Measurements from ENCODE around the gene ACSM3.

The ACSM3 gene

GRCh38 chr16:20767577-20767976, 3.8 kb downstream of the ACSM3 start:
- H2BK5ac ChIP-seq (ENCODE audit: low read length), result no peak overlapping the region
- peaks cover 0 to 1% of the 10 kb centered on the region in 2 donors for H3K4me1 ChIP-seq (ENCODE audit: control insufficient read depth in 2 of 2, insufficient read depth in 1 of 2, low read depth in 1 of 2, low read length in 2 of 2)
- H2BK12ac ChIP-seq (ENCODE audit: low read length), result no peak overlapping the region
- no peaks in the 10 kb centered on the region for H3K27me3 ChIP-seq (ENCODE audit: control insufficient read depth in 3 of 3, insufficient read depth in 3 of 3, low read depth in 1 of 3, low read length in 3 of 3)
- H3K9ac ChIP-seq (ENCODE audit: low read depth, low read length, poor library complexity), result no peak overlapping the region
- H3K27ac ChIP-seq (replicated peaks; ENCODE audit: low read length), result no peak overlapping the region
- H3K4me3 ChIP-seq (ENCODE audit: low read length in 2 of 2), result no peak overlapping the region
- no peak overlapping the region for H2BK120ac ChIP-seq (ENCODE audit: low read depth, low read length)
- H2AFZ ChIP-seq (ENCODE audit: low read length), result no peak overlapping the region
- H3K23ac ChIP-seq (ENCODE audit: low read depth, low read length, poor library complexity), result no peak overlapping the region
- H3K4ac ChIP-seq (ENCODE audit: low read length), result no peak overlapping the region
- no peak overlapping the region for H3K4me2 ChIP-seq (ENCODE audit: insufficient read depth, low read length, poor library complexity, severe bottlenecking)
- no peak overlapping the region for H4K91ac ChIP-seq (ENCODE audit: low read depth, low read length, poor library complexity)
- peaks cover 2% of the 10 kb centered on the region for H3K79me1 ChIP-seq (ENCODE audit: low read depth, low read length)
- H3K9me3 ChIP-seq (replicated peaks in 1 of 2; ENCODE audit: control insufficient read depth in 2 of 2, insufficient read depth in 1 of 2, low read depth in 1 of 2, low read length in 2 of 2), result peaks cover 0 to 8% of the 10 kb centered on the region in 2 donors
- no peaks in the 10 kb centered on the region for H3K36me3 ChIP-seq (replicated peaks in 1 of 2; ENCODE audit: control insufficient read depth in 2 of 2, insufficient read depth in 2 of 2, low read length in 2 of 2)
- H2BK15ac ChIP-seq (ENCODE audit: low read length), result no peak overlapping the region
- H4K8ac ChIP-seq (ENCODE audit: low read depth, low read length), result no peak overlapping the region
- no peak overlapping the region for H2AK5ac ChIP-seq (ENCODE audit: low read depth, low read length)
- H3K18ac ChIP-seq (ENCODE audit: low read length), result no peak overlapping the region
- DNase-seq (ENCODE audit: low spot score), result no peak
- H3K14ac ChIP-seq (ENCODE audit: low read length), result no peak overlapping the region

- Histone ChIP-seq H3K23ac (ENCODE audit: low read depth, low read length, poor library complexity) (no peak overlapping the region), H4K8ac (ENCODE audit: low read depth, low read length) (no peak overlapping the region), H2AK5ac (ENCODE audit: low read depth, low read length) (no peak overlapping the region), H3K4me2 (ENCODE audit: insufficient read depth, low read length, poor library complexity, severe bottlenecking) (no peak overlapping the region), H3K4me1 (ENCODE audit: control insufficient read depth in 2 of 2, insufficient read depth in 1 of 2, low read depth in 1 of 2, low read length in 2 of 2) (peaks cover 0 to 1% of the 10 kb centered on the region in 2 donors), H3K14ac (ENCODE audit: low read length) (no peak overlapping the region), H2AFZ (ENCODE audit: low read length) (no peak overlapping the region), H3K9me3 (replicated peaks in 1 of 2; ENCODE audit: control insufficient read depth in 2 of 2, insufficient read depth in 1 of 2, low read depth in 1 of 2, low read length in 2 of 2) (peaks cover 0 to 3% of the 10 kb centered on the region in 2 donors), H3K27ac (replicated peaks; ENCODE audit: low read length) (no peak overlapping the region), H2BK120ac (ENCODE audit: low read depth, low read length) (no peak overlapping the region), H3K9ac (ENCODE audit: low read depth, low read length, poor library complexity) (no peak overlapping the region), H3K18ac (ENCODE audit: low read length) (no peak overlapping the region), H3K79me1 (ENCODE audit: low read depth, low read length) (peaks cover 2% of the 10 kb centered on the region), H2BK5ac (ENCODE audit: low read length) (no peak overlapping the region), H3K36me3 (replicated peaks in 1 of 2; ENCODE audit: control insufficient read depth in 2 of 2, insufficient read depth in 2 of 2, low read length in 2 of 2) (no peaks in the 10 kb centered on the region), H3K4me3 (ENCODE audit: low read length in 2 of 2) (no peak overlapping the region), H4K91ac (ENCODE audit: low read depth, low read length, poor library complexity) (no peak overlapping the region), H3K27me3 (ENCODE audit: control insufficient read depth in 3 of 3, insufficient read depth in 3 of 3, low read depth in 1 of 3, low read length in 3 of 3) (no peaks in the 10 kb centered on the region), H2BK12ac (ENCODE audit: low read length) (no peak overlapping the region), H3K4ac (ENCODE audit: low read length) (no peak overlapping the region), H2BK15ac (ENCODE audit: low read length) (no peak overlapping the region)
- no peak for DNase-seq (ENCODE audit: low spot score)
- WGBS, 2 donors (ENCODE audit: extremely low coverage in 2 of 2, insufficient read length in 2 of 2, insufficient replicate concordance in 1 of 2), result no CpG with 5 or more reads among the region's 1 CpG
Measured at GRCh38 chr16:20768121-20768520, 4.3 kb downstream of the ACSM3 start.

- Histone ChIP-seq H2AFZ (ENCODE audit: low read length) (no peak overlapping the region), H3K27ac (replicated peaks; ENCODE audit: low read length) (no peak overlapping the region), H3K4me2 (ENCODE audit: insufficient read depth, low read length, poor library complexity, severe bottlenecking) (no peak overlapping the region), H2BK15ac (ENCODE audit: low read length) (no peak overlapping the region), H3K79me1 (ENCODE audit: low read depth, low read length) (no peaks in the 10 kb centered on the region), H3K36me3 (replicated peaks in 1 of 2; ENCODE audit: control insufficient read depth in 2 of 2, insufficient read depth in 2 of 2, low read length in 2 of 2) (no peaks in the 10 kb centered on the region), H3K14ac (ENCODE audit: low read length) (no peak overlapping the region), H3K23ac (ENCODE audit: low read depth, low read length, poor library complexity) (no peak overlapping the region), H2AK5ac (ENCODE audit: low read depth, low read length) (no peak overlapping the region), H3K27me3 (ENCODE audit: control insufficient read depth in 3 of 3, insufficient read depth in 3 of 3, low read depth in 1 of 3, low read length in 3 of 3) (no peaks in the 10 kb centered on the region), H3K18ac (ENCODE audit: low read length) (no peak overlapping the region), H3K4ac (ENCODE audit: low read length) (no peak overlapping the region), H3K4me1 (ENCODE audit: control insufficient read depth in 2 of 2, insufficient read depth in 1 of 2, low read depth in 1 of 2, low read length in 2 of 2) (no peaks in the 10 kb centered on the region), H2BK120ac (ENCODE audit: low read depth, low read length) (no peak overlapping the region), H4K8ac (ENCODE audit: low read depth, low read length) (no peak overlapping the region), H2BK12ac (ENCODE audit: low read length) (no peak overlapping the region), H3K9me3 (replicated peaks in 1 of 2; ENCODE audit: control insufficient read depth in 2 of 2, insufficient read depth in 1 of 2, low read depth in 1 of 2, low read length in 2 of 2) (no peaks in the 10 kb centered on the region), H3K4me3 (ENCODE audit: low read length in 2 of 2) (no peak overlapping the region), H2BK5ac (ENCODE audit: low read length) (no peak overlapping the region), H3K9ac (ENCODE audit: low read depth, low read length, poor library complexity) (no peak overlapping the region), H4K91ac (ENCODE audit: low read depth, low read length, poor library complexity) (no peak overlapping the region)
- no peak for DNase-seq (ENCODE audit: low spot score)
- no CpG with 5 or more reads among the region's 1 CpG for WGBS, 2 donors (ENCODE audit: extremely low coverage in 2 of 2, insufficient read length in 2 of 2, insufficient replicate concordance in 1 of 2)
Measured at GRCh38 chr16:20768818-20769217, 5.0 kb downstream of the ACSM3 start.

GRCh38 chr16:20773679-20774078, 9.9 kb downstream of the ACSM3 start:
- no peak overlapping the region for H2BK120ac ChIP-seq (ENCODE audit: low read depth, low read length)

More at GRCh38 chr16:20773679-20774078, 9.9 kb downstream of the ACSM3 start:
- Histone ChIP-seq H2AK5ac (ENCODE audit: low read depth, low read length) (no peak overlapping the region), H3K18ac (ENCODE audit: low read length) (no peak overlapping the region), H3K27ac (replicated peaks; ENCODE audit: low read length) (no peak overlapping the region), H3K79me1 (ENCODE audit: low read depth, low read length) (no peaks in the 10 kb centered on the region), H3K4me1 (ENCODE audit: control insufficient read depth in 2 of 2, insufficient read depth in 1 of 2, low read depth in 1 of 2, low read length in 2 of 2) (no peaks in the 10 kb centered on the region), H2AFZ (ENCODE audit: low read length) (no peak overlapping the region), H3K4me3 (ENCODE audit: low read length in 2 of 2) (no peak overlapping the region), H4K91ac (ENCODE audit: low read depth, low read length, poor library complexity) (no peak overlapping the region), H2BK15ac (ENCODE audit: low read length) (no peak overlapping the region), H3K9ac (ENCODE audit: low read depth, low read length, poor library complexity) (no peak overlapping the region), H3K4me2 (ENCODE audit: insufficient read depth, low read length, poor library complexity, severe bottlenecking) (no peak overlapping the region), H3K9me3 (replicated peaks in 1 of 2; ENCODE audit: control insufficient read depth in 2 of 2, insufficient read depth in 1 of 2, low read depth in 1 of 2, low read length in 2 of 2) (no peaks in the 10 kb centered on the region), H3K27me3 (ENCODE audit: control insufficient read depth in 3 of 3, insufficient read depth in 3 of 3, low read depth in 1 of 3, low read length in 3 of 3) (no peaks in the 10 kb centered on the region), H4K8ac (ENCODE audit: low read depth, low read length) (no peak overlapping the region), H3K36me3 (replicated peaks in 1 of 2; ENCODE audit: control insufficient read depth in 2 of 2, insufficient read depth in 2 of 2, low read length in 2 of 2) (no peaks in the 10 kb centered on the region), H2BK12ac (ENCODE audit: low read length) (no peak overlapping the region), H3K4ac (ENCODE audit: low read length) (no peak overlapping the region), H2BK5ac (ENCODE audit: low read length) (no peak overlapping the region), H3K14ac (ENCODE audit: low read length) (no peak overlapping the region), H3K23ac (ENCODE audit: low read depth, low read length, poor library complexity) (no peak overlapping the region)
- WGBS, 2 donors (ENCODE audit: extremely low coverage in 2 of 2, insufficient read length in 2 of 2, insufficient replicate concordance in 1 of 2), result no CpG with 5 or more reads among the region's 3 CpGs
- DNase-seq (ENCODE audit: low spot score), result no peak

All from neuronal stem cell (in vitro differentiated cells).